HL-60 (cell line): ENCODE results near the gene CEP44.

ENCODE experiments used
- DNase-seq, 2 experiments: peaks; one replicate each; pipeline ENCODE4 v3.0.0-alpha.2; 2010 to 2020; ENCODE audit warnings: low read depth in 1 of 2, low spot score in 1 of 2
- H3K27ac ChIP-seq: fragments of 250-450 bp; sonication (Bioruptor Pico); replicated peaks from 2 replicates; pipeline ENCODE4 v1.5.1; 2020; ENCODE audit warnings: mild to moderate bottlenecking, moderate library complexity
- H3K27me3 ChIP-seq: fragments of 250-450 bp; sonication (Bioruptor Pico); 2 replicates; pipeline ENCODE4 v1.5.1; 2021; ENCODE audit warnings: mild to moderate bottlenecking, moderate library complexity; ENCODE audit not compliant: insufficient read depth, poor library complexity, severe bottlenecking
- H3K4me3 ChIP-seq: replicated peaks from 2 replicates; pipeline ENCODE4 v1.5.1; 2011; ENCODE audit warnings: mild to moderate bottlenecking, control low read depth, low read length; ENCODE audit not compliant: insufficient read depth
- GABPA ChIP-seq: IDR thresholded peaks from 2 replicates; pipeline ENCODE4 v1.6.1; 2012; ENCODE audit warnings: low read depth
- POLR2AphosphoS5 ChIP-seq: IDR thresholded peaks from 2 replicates; pipeline ENCODE4 v1.6.1; 2012; ENCODE audit warnings: low read depth
- SPI1 ChIP-seq: IDR thresholded peaks from 2 replicates; pipeline ENCODE4 v1.6.1; 2012; ENCODE audit warnings: low read depth, mild to moderate bottlenecking, borderline replicate concordance
- TF ChIP-seq, protein P1 (sequence below): IDR thresholded peaks from one replicate; pipeline ENCODE4 v1.5.1; 2011; ENCODE audit warnings: low read length, control low read depth, inconsistent platforms; ENCODE audit not compliant: insufficient read depth
- TF ChIP-seq, protein P2 (sequence below): IDR thresholded peaks from 2 replicates; pipeline ENCODE4 v1.6.1; 2012; ENCODE audit warnings: low read depth; ENCODE audit not compliant: insufficient replicate concordance

CEP44 gene

DNA sequence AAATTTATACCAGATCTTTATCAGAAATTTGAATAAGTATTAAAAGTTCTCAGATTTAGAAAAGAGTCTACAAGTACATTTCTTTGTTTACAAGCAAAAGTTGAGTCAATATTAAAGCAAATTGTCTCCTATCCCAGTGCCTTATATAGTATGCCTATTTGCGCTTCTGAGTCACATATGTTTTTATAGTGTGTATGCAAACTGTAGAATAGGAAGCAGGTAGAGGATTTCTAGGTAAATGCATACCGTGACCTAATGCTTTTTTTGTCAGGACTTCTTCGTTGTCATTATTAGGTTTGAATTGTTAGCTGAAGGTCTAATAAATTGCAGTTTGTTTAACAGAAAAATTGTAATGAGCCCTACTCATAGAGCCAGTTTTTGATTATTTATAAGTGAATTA, 22.2 kb downstream of the CEP44 start:
- Histone ChIP-seq H3K4me3 (no peak overlapping the region), H3K27me3 (no peaks in the 10 kb centered on the region), H3K27ac (no peak overlapping the region)
- no peak for DNase-seq
- TF ChIP-seq, protein P1, sequence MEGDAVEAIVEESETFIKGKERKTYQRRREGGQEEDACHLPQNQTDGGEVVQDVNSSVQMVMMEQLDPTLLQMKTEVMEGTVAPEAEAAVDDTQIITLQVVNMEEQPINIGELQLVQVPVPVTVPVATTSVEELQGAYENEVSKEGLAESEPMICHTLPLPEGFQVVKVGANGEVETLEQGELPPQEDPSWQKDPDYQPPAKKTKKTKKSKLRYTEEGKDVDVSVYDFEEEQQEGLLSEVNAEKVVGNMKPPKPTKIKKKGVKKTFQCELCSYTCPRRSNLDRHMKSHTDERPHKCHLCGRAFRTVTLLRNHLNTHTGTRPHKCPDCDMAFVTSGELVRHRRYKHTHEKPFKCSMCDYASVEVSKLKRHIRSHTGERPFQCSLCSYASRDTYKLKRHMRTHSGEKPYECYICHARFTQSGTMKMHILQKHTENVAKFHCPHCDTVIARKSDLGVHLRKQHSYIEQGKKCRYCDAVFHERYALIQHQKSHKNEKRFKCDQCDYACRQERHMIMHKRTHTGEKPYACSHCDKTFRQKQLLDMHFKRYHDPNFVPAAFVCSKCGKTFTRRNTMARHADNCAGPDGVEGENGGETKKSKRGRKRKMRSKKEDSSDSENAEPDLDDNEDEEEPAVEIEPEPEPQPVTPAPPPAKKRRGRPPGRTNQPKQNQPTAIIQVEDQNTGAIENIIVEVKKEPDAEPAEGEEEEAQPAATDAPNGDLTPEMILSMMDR, result no peak
- TF ChIP-seq POLR2AphosphoS5, result no peak
- no peak for TF ChIP-seq SPI1
- TF ChIP-seq GABPA, result no peak

DNA sequence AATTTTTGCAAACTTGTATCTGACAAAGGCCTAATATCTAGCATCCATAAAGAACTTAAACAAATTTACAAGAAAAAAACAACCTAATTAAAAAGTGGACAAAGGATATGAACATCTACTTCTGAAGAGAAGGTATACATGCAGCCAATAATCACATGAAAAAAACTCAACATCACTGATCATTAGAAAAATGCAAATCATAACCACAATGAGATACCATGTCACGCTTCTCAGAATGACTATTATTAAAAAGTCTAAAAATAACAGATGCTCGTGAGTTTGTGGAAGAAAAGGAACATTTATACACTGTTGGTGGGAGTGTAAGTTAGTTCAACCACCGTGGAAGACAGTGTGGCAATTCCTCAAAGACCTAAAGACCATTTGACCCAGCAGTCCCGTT, 24.0 kb downstream of the CEP44 start:
- no peak for DNase-seq
- H3K27ac ChIP-seq, result no peak overlapping the region
- TF ChIP-seq POLR2AphosphoS5 (no peak), GABPA (no peak), SPI1 (no peak)
- TF ChIP-seq, protein P2, sequence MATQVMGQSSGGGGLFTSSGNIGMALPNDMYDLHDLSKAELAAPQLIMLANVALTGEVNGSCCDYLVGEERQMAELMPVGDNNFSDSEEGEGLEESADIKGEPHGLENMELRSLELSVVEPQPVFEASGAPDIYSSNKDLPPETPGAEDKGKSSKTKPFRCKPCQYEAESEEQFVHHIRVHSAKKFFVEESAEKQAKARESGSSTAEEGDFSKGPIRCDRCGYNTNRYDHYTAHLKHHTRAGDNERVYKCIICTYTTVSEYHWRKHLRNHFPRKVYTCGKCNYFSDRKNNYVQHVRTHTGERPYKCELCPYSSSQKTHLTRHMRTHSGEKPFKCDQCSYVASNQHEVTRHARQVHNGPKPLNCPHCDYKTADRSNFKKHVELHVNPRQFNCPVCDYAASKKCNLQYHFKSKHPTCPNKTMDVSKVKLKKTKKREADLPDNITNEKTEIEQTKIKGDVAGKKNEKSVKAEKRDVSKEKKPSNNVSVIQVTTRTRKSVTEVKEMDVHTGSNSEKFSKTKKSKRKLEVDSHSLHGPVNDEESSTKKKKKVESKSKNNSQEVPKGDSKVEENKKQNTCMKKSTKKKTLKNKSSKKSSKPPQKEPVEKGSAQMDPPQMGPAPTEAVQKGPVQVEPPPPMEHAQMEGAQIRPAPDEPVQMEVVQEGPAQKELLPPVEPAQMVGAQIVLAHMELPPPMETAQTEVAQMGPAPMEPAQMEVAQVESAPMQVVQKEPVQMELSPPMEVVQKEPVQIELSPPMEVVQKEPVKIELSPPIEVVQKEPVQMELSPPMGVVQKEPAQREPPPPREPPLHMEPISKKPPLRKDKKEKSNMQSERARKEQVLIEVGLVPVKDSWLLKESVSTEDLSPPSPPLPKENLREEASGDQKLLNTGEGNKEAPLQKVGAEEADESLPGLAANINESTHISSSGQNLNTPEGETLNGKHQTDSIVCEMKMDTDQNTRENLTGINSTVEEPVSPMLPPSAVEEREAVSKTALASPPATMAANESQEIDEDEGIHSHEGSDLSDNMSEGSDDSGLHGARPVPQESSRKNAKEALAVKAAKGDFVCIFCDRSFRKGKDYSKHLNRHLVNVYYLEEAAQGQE, result no peak
- TF ChIP-seq, protein P1, result no peak
- no peaks in the 10 kb centered on the region for H3K27me3 ChIP-seq
- H3K4me3 ChIP-seq, result no peak overlapping the region

DNA sequence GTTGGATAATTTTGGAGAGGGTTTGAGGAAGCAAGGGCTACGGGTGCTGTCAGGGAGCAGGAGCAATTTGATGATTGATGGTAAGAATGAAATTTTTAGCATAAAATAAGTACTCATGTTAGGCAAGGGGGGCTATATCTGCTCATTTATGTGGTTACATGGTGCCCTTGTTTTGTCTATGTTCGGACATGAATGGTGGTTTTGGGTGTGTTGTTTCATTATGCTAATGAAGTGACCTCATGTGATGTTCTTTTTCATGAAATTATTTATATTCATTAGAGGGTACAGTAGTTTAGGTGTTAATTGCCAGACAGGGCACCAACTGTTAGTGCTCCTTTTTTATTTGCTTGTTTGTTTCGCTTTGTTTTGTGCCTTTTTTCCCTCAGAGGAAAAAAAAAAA, 29.3 kb downstream of the CEP44 start:
- Histone ChIP-seq H3K4me3 (no peak overlapping the region), H3K27ac (no peak overlapping the region), H3K27me3 (no peaks in the 10 kb centered on the region)
- TF ChIP-seq GABPA, result no peak
- no peak for DNase-seq

DNA sequence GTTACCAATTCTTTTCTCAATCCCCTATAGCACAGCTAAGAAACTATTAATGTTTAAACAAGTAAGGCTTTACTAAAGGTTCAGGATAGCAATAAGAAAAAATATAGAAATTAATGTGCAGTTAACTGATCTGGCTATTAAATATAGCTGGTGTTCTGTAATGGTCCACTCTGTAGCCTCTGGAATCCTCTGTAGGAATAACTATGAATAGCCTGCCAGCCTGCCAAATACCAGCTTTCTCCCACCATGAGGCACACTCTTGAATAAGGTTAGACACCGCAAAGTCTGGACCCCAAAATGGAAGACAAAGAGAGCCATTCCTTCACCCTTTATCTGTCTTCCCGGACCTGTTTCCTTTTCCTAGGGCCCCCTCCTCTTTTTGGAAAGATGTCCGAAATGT, 30.6 kb downstream of the CEP44 start:
- H3K27ac ChIP-seq, result no peak overlapping the region
- no peak overlapping the region for H3K4me3 ChIP-seq
- no peak for DNase-seq
- TF ChIP-seq GABPA, result no peak
- no peak for TF ChIP-seq SPI1
- TF ChIP-seq, protein P1, result no peak
- TF ChIP-seq, protein P2, result no peak
- no peak for TF ChIP-seq POLR2AphosphoS5
- no peaks in the 10 kb centered on the region for H3K27me3 ChIP-seq
